ENCODE results near the gene RORC.

Gene RORC

GRCh38 chr1:151864411-151864810 is 32.8 kb upstream of the RORC start:
- no peak overlapping the region for H3K4me3 ChIP-seq (ENCODE audit: low read depth, low read length)
- no peak for DNase-seq (ENCODE audit: low read depth)
- TF ChIP-seq, protein P1, sequence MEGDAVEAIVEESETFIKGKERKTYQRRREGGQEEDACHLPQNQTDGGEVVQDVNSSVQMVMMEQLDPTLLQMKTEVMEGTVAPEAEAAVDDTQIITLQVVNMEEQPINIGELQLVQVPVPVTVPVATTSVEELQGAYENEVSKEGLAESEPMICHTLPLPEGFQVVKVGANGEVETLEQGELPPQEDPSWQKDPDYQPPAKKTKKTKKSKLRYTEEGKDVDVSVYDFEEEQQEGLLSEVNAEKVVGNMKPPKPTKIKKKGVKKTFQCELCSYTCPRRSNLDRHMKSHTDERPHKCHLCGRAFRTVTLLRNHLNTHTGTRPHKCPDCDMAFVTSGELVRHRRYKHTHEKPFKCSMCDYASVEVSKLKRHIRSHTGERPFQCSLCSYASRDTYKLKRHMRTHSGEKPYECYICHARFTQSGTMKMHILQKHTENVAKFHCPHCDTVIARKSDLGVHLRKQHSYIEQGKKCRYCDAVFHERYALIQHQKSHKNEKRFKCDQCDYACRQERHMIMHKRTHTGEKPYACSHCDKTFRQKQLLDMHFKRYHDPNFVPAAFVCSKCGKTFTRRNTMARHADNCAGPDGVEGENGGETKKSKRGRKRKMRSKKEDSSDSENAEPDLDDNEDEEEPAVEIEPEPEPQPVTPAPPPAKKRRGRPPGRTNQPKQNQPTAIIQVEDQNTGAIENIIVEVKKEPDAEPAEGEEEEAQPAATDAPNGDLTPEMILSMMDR (IDR thresholded peaks at IDR 0.05; ENCODE audit: low read depth, low read length, missing control alignments): no peak

DNA sequence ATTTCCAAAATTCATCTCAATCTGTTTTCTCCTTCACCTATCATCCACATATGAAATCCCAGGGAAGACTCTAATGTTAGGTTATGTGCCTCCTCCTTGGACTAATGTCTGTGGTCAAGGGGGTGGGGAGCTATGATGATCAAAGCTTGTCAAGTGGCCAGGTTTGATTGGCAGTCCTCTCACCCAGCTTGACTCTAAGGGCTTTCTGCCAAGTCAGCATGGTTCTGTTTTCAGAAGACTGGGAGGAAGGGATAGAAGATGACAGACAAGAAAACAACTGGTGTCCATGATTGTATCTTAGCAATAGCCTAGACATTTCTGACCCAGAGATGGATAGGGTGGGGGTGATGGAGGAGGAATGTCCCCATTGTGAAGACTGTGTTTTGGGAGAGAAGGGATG is 31.0 kb upstream of the RORC start:
- no peak for DNase-seq (ENCODE audit: low read depth)
- H3K4me3 ChIP-seq (ENCODE audit: low read depth, low read length): no peak overlapping the region
- TF ChIP-seq, protein P1 (IDR thresholded peaks at IDR 0.05; ENCODE audit: low read depth, low read length, missing control alignments): no peak

GRCh38 chr1:151860504-151861187 is 29.0 kb upstream of the RORC start:
- DNase-seq (ENCODE audit: low read depth): no peak

GRCh38 chr1:151859891-151860293 is 28.3 kb upstream of the RORC start:
- DNase-seq (ENCODE audit: low read depth): no peak
- H3K4me3 ChIP-seq (ENCODE audit: low read depth, low read length): no peak overlapping the region
- TF ChIP-seq, protein P1 (IDR thresholded peaks at IDR 0.05; ENCODE audit: low read depth, low read length, missing control alignments): no peak

More at GRCh38 chr1:151860504-151861187, 29.0 kb upstream of the RORC start:
- TF ChIP-seq, protein P1 (IDR thresholded peaks at IDR 0.05; ENCODE audit: low read depth, low read length, missing control alignments): no peak
- no peak overlapping the region for H3K4me3 ChIP-seq (ENCODE audit: low read depth, low read length)

GRCh38 chr1:151858886-151859665 is 27.5 kb upstream of the RORC start:
- TF ChIP-seq, protein P1 (IDR thresholded peaks at IDR 0.05; ENCODE audit: low read depth, low read length, missing control alignments): no peak
- H3K4me3 ChIP-seq (ENCODE audit: low read depth, low read length): no peak overlapping the region
- no peak for DNase-seq (ENCODE audit: low read depth)

GRCh38 chr1:151858030-151858746 is 26.6 kb upstream of the RORC start:
- TF ChIP-seq, protein P1 (IDR thresholded peaks at IDR 0.05; ENCODE audit: low read depth, low read length, missing control alignments): no peak
- no peak overlapping the region for H3K4me3 ChIP-seq (ENCODE audit: low read depth, low read length)
- DNase-seq (ENCODE audit: low read depth): no peak
